IMR-90 (cell line): ENCODE data around the gene LGMN. TPM values are rescaled to one million over a fixed set of nuclear protein-coding genes. Genes with fewer than 3 reads are reported as not detected.

Experiments
- ATAC-seq: fragments of 200-7000 bp; cut with Tn5 transposase; 2 replicates; pipeline ENCODE4 v1.9.1; 2020; ENCODE audit warnings: low read depth, mild to moderate bottlenecking, moderate library complexity
- BruUV-seq: library from RNA; stranded (reverse); fragments of 400-500 nt; replicated peaks from 2 replicates; lab custom pipeline; 2021; lab: Mats Ljungman, UMichigan
- CTCF ChIA-PET: fragments of 300-600 bp; formaldehyde crosslinking; extraction: SDS; loops from one replicate; lab custom pipeline; 2021; ENCODE audit warnings: antibody characterized with exemption; lab: Yijun Ruan, JAX
- POLR2A ChIA-PET: fragments of 300-600 bp; sonication (Branson Sonifier 250); formaldehyde crosslinking; loops from one replicate; lab custom pipeline; 2022; ENCODE audit warnings: antibody characterized with exemption; ENCODE audit not compliant: unreplicated experiment; lab: Charles Lee
- DNase-seq: peaks from one replicate; pipeline ENCODE4 v3.0.0; 2013
- H2AFZ ChIP-seq: replicated peaks from 2 replicates; pipeline ENCODE3; 2013; ENCODE audit warnings: low read length, mild to moderate bottlenecking; ENCODE audit not compliant: poor library complexity
- H2AK5ac ChIP-seq: 2 replicates; pipeline ENCODE4 v1.6.1; 2013; ENCODE audit warnings: low read depth, low read length, inconsistent platforms
- H2AK9ac ChIP-seq: replicated peaks from 2 replicates; pipeline ENCODE3; 2013; ENCODE audit warnings: mild to moderate bottlenecking, low read depth, low read length, moderate library complexity; ENCODE audit not compliant: poor library complexity
- H2BK120ac ChIP-seq: 2 replicates; pipeline ENCODE4 v1.6.1; 2013; ENCODE audit warnings: low read depth, low read length, inconsistent platforms
- H2BK15ac ChIP-seq: 3 replicates; pipeline ENCODE4 v1.6.1; 2013; ENCODE audit warnings: low read depth, low read length, inconsistent platforms
- H2BK20ac ChIP-seq: 2 replicates; pipeline ENCODE4 v1.6.1; 2013; ENCODE audit warnings: low read depth, mild to moderate bottlenecking, inconsistent platforms, low read length, moderate library complexity
- H2BK5ac ChIP-seq: 2 replicates; pipeline ENCODE4 v1.6.1; 2013; ENCODE audit warnings: mild to moderate bottlenecking, low read depth, low read length, inconsistent platforms; ENCODE audit not compliant: poor library complexity, severe bottlenecking
- H3K14ac ChIP-seq: replicated peaks from 2 replicates; pipeline ENCODE4 v1.6.1; 2013; ENCODE audit warnings: low read depth, low read length, inconsistent platforms
- H3K18ac ChIP-seq: 2 replicates; pipeline ENCODE4 v1.6.1; 2013; ENCODE audit warnings: low read depth, low read length, control low read depth
- H3K23ac ChIP-seq: 2 replicates; pipeline ENCODE4 v1.6.1; 2013; ENCODE audit warnings: low read depth, low read length, inconsistent platforms
- H3K27ac ChIP-seq: 2 replicates; pipeline ENCODE4 v1.5.1; 2013; ENCODE audit warnings: mild to moderate bottlenecking, control low read depth, low read length; ENCODE audit not compliant: insufficient read depth
- H3K27me3 ChIP-seq: 2 replicates; pipeline ENCODE4 v1.6.1; 2013; ENCODE audit warnings: low read length; ENCODE audit not compliant: control insufficient read depth, insufficient read depth
- H3K36me3 ChIP-seq: 2 replicates; pipeline ENCODE4 v1.6.1; 2013; ENCODE audit warnings: low read length, mixed read lengths; ENCODE audit not compliant: control insufficient read depth, insufficient read depth
- H3K4ac ChIP-seq: 2 replicates; pipeline ENCODE4 v1.6.1; 2013; ENCODE audit warnings: low read depth, low read length, inconsistent platforms
- H3K4me1 ChIP-seq: 2 replicates; pipeline ENCODE4 v1.6.1; 2013; ENCODE audit warnings: low read length, mixed read lengths; ENCODE audit not compliant: control insufficient read depth, insufficient read depth
- H3K4me2 ChIP-seq: 2 replicates; pipeline ENCODE4 v1.6.1; 2013; ENCODE audit warnings: low read depth, mild to moderate bottlenecking, control low read depth, low read length, moderate library complexity
- H3K4me3 ChIP-seq: 2 replicates; pipeline ENCODE4 v1.5.1; 2013; ENCODE audit warnings: low read depth, mild to moderate bottlenecking, control low read depth, low read length, moderate library complexity; ENCODE audit not compliant: insufficient read depth
- H3K56ac ChIP-seq: 2 replicates; pipeline ENCODE4 v1.6.1; 2013; ENCODE audit warnings: low read length, inconsistent platforms; ENCODE audit not compliant: insufficient read depth; ENCODE audit errors: extremely low read depth
- H3K79me1 ChIP-seq, 2 experiments: 2 replicates each; pipeline ENCODE4 v1.6.1; 2013; ENCODE audit warnings: low read length in 2 of 2, inconsistent platforms in 1 of 2, low read depth in 1 of 2
- H3K9ac ChIP-seq: 2 replicates; pipeline ENCODE4 v1.6.1; 2013; ENCODE audit warnings: low read depth, low read length, control low read depth
- H3K9me1 ChIP-seq: 2 replicates; pipeline ENCODE4 v1.6.1; 2013; ENCODE audit warnings: low read length, inconsistent platforms; ENCODE audit not compliant: insufficient read depth
- H3K9me3 ChIP-seq: 2 replicates; pipeline ENCODE4 v1.6.1; 2013; ENCODE audit warnings: low read length; ENCODE audit not compliant: control insufficient read depth, insufficient read depth
- H4K20me1 ChIP-seq: 2 replicates; pipeline ENCODE4 v1.6.1; 2013; ENCODE audit warnings: low read length, inconsistent platforms; ENCODE audit not compliant: insufficient read depth
- H4K5ac ChIP-seq: 2 replicates; pipeline ENCODE4 v1.6.1; 2013; ENCODE audit warnings: mild to moderate bottlenecking, low read depth, low read length, control low read depth
- H4K8ac ChIP-seq, 2 experiments: 2 replicates each; pipeline ENCODE4 v1.6.1; 2013; ENCODE audit warnings: low read depth in 2 of 2, low read length in 2 of 2, control low read depth in 1 of 2, inconsistent platforms in 1 of 2
- H4K91ac ChIP-seq: 2 replicates; pipeline ENCODE4 v1.6.1; 2013; ENCODE audit warnings: low read depth, low read length, inconsistent platforms; ENCODE audit not compliant: insufficient read depth
- MAFK ChIP-seq: IDR thresholded peaks from 2 replicates; pipeline ENCODE4 v1.6.1; 2012; ENCODE audit warnings: low read depth, low read length, improper control_type of control experiment
- NFE2L2 ChIP-seq: fragments of 150-350 bp; IDR thresholded peaks from 2 replicates; pipeline ENCODE4 v1.6.1; 2016; ENCODE audit warnings: low read depth, mild to moderate bottlenecking, low read length
- RAD21 ChIP-seq: IDR thresholded peaks from 2 replicates; pipeline ENCODE4 v1.6.1; 2012; ENCODE audit warnings: low read length, improper control_type of control experiment
- RFX5 ChIP-seq: IDR thresholded peaks from 2 replicates; pipeline ENCODE4 v1.8.0; 2012; ENCODE audit warnings: low read depth, mild to moderate bottlenecking, low read length, moderate library complexity
- WGBS, 2 experiments: methylation state at CpG; one replicate each; pipeline versions ENCODE4 v1.1.5 to v1.1.7; 2013; ENCODE audit warnings: missing lambda C conversion rate in 2 of 2; ENCODE audit not compliant: insufficient read length in 1 of 2; ENCODE audit errors: extremely low coverage in 2 of 2; 5-methylcytosine and 5-hydroxymethylcytosine counted together
- dilution Hi-C: fragments of 300-500 bp; cut with HindIII; formaldehyde crosslinking; loops from one replicate; pipeline ENCODE4 v1.14.3; 2018; ENCODE audit warnings: low sequenced_read_pairs; ENCODE audit not compliant: unreplicated experiment
- in situ Hi-C: fragments of 300-500 bp; cut with MboI; formaldehyde crosslinking; loops from 3 replicates; pipeline ENCODE4 v1.14.3; 2019; ENCODE audit warnings: low sequenced_read_pairs, inconsistent platforms, mixed read lengths
- intact Hi-C: fragments of 100-400 bp; cut with micrococcal nuclease; formaldehyde crosslinking; loops from 2 replicates; pipeline ENCODE4 v1.10.0; 2022
- polyA plus RNA-seq, 3 experiments: library from polyadenylated mRNA; depleted of rRNA; stranded (reverse); fragments of >200 nt; gene quantifications; 2 replicates each; pipeline ENCODE4 v1.2.3, GENCODE V29; 2012; ENCODE audit warnings: low replicate concordance in 1 of 3
- total RNA-seq: library from RNA; depleted of rRNA; stranded (reverse); fragments of >200 nt; gene quantifications from 2 replicates; pipeline ENCODE4 v1.2.3, GENCODE V29; 2012

Gene LGMN
- total and polyA plus RNA-seq, 2 of the 4 experiments (the other 2 are of a cell fraction): 19.2 to 39.3 TPM

GRCh38 chr14:92656306-92657081 lies 91.9 kb downstream of the LGMN start:
- Histone ChIP-seq H3K27ac (no peak overlapping the region), H3K4me1 (no peaks in the 10 kb centered on the region), H4K5ac (no peak overlapping the region), H3K79me1 (peaks cover 14 to 23% of the 10 kb centered on the region in 2 experiments; a peak in 3 of 4 replicates), H3K36me3 (peaks cover 45% of the 10 kb centered on the region), H3K27me3 (no peaks in the 10 kb centered on the region), H3K23ac (no peak overlapping the region), H2BK20ac (peak overlapping the region; percentile 25; the same call in 1 of the 2 replicates), H3K4ac (peak overlapping the region; percentile 53; the same call in 1 of the 2 replicates), H3K9me3 (no peaks in the 10 kb centered on the region), H4K8ac (no peak overlapping the region; a peak in 1 of 4 replicates), H3K4me3 (no peak overlapping the region), H3K18ac (no peak overlapping the region), H3K56ac (no peak overlapping the region), H4K91ac (no peak overlapping the region), H2AK5ac (peak overlapping the region; percentile 60), H3K14ac (no peak overlapping the region), H2BK120ac (peak overlapping the region; percentile 18), H3K9me1 (peaks cover 27% of the 10 kb centered on the region), H3K9ac (no peak overlapping the region), H2AK9ac (no peak overlapping the region), H4K20me1 (no peaks in the 10 kb centered on the region), H2AFZ (peak overlapping the region; percentile 41), H2BK5ac (no peak overlapping the region), H2BK15ac (peak overlapping the region; percentile 64; the same call in 1 of the 3 replicates), H3K4me2 (no peak overlapping the region)
- ChIA-PET CTCF (interaction anchor here (0.5 to 0.8 kb wide), 2 partner anchors 8 to 10 kb away, joined by 3 read pairs; no protein-coding TSS in a partner anchor), POLR2A (no interaction called here)
- 0 out of 2 replicates have a peak, but pooled peaks have one; percentile 48 for ATAC-seq
- no peak for TF ChIP-seq RFX5
- TF ChIP-seq MAFK: no peak
- TF ChIP-seq NFE2L2: no peak
- 0 out of 2 replicates have a peak, but pooled peaks have one; percentile 7 for TF ChIP-seq RAD21
- WGBS, 2 experiments: 93% methylated on average over 4 of the region's 8 CpGs; no CpG with 5 or more reads in 1 of the 2 experiments
- no TSS peak for BruUV-seq
- no peak for DNase-seq
- intact Hi-C loops (no loop called here), dilution Hi-C loops (no loop called here), in situ Hi-C loops (no loop called here)
